Lower lobe of right lung (tissue), 2 donors: ENCODE results near the gene MAP10. TPM values are rescaled to one million over a fixed set of nuclear protein-coding genes. Genes with fewer than 3 reads are reported as not detected.

Experiments used
- ATAC-seq, 2 donors: fragments of 200-7000 bp; cut with Tn5 transposase; one replicate each; pipeline ENCODE4 v1.9.1; 2020 to 2022; ENCODE audit warnings: mild to moderate bottlenecking in 2 of 2, moderate library complexity in 2 of 2
- DNase-seq: peaks from one replicate; pipeline ENCODE4 v3.0.0-alpha.2; 2020
- H3K27ac ChIP-seq: fragments of 200-600 bp; one replicate; pipeline ENCODE4 v1.8.0; 2022
- H3K27me3 ChIP-seq: fragments of 200-600 bp; one replicate; pipeline ENCODE4 v1.8.0; 2022; ENCODE audit warnings: low read depth
- H3K36me3 ChIP-seq: fragments of 200-600 bp; one replicate; pipeline ENCODE4 v1.8.0; 2022; ENCODE audit warnings: mild to moderate bottlenecking
- H3K4me1 ChIP-seq: fragments of 200-600 bp; one replicate; pipeline ENCODE4 v1.8.0; 2022
- H3K4me3 ChIP-seq: fragments of 200-600 bp; one replicate; pipeline ENCODE4 v1.8.0; 2022; ENCODE audit warnings: mild to moderate bottlenecking
- H3K9me3 ChIP-seq: fragments of 200-600 bp; one replicate; pipeline ENCODE4 v1.8.0; 2022
- CTCF ChIP-seq: fragments of 200-600 bp; IDR thresholded peaks from one replicate; pipeline ENCODE4 v1.8.0; 2022; ENCODE audit warnings: antibody characterized with exemption, mild to moderate bottlenecking
- intact Hi-C: fragments of 100-400 bp; cut with DNase I; formaldehyde crosslinking; loops from one replicate; pipeline ENCODE4 v1.11.0; 2022
- total RNA-seq: library from RNA; stranded (reverse); fragmentation: NEBNext Ultra II Directional; extraction: Animal tissue kit (Norgen Biotek cat#: 25700); gene quantifications from one replicate; pipeline ENCODE4 v1.2.1, GENCODE V29; 2021
- donor health status: DM: no; HTN: yes; CAD: no; lungs with severe emphysema.

MAP10 gene
- total RNA-seq, 1 donor from 2014 or later: 2.6 TPM

DNA sequence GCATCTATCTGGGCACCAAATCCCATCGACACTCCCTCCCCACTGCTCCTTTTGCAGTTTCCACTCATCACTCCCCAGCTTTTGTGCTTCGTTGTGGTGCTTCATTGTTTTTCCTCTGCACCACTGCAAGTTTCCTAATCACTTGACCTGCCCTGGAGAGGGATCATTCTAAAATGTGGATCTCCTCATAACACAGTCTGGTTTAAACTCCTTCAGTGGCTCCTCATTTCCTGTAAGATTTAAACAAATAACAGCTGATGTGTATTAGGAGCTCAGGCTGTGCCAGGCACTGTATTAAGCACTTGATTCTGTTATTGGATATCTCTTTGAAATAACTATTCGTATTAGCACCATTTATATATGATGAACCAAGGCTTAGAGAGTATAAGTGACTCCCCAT lies 51.3 kb downstream of the MAP10 start:
- no peaks in the 10 kb centered on the region for H3K36me3 ChIP-seq
- TF ChIP-seq CTCF: no peak
- ATAC-seq (no peak), DNase-seq (no peak)
- no peaks in the 10 kb centered on the region for H3K9me3 ChIP-seq
- no peak overlapping the region for H3K4me3 ChIP-seq
- no peaks in the 10 kb centered on the region for H3K27me3 ChIP-seq
- intact Hi-C loops: no loop called here
- H3K4me1 ChIP-seq: no peaks in the 10 kb centered on the region
- no peak overlapping the region for H3K27ac ChIP-seq

Other genes with a start within 250 kb of the MAP10 start
- gene SIPA1L2, start 175.3 kb upstream of the MAP10 start, total RNA-seq: 45.5 TPM
- gene NTPCR, start 145.2 kb downstream of the MAP10 start, total RNA-seq: 29.5 TPM